Measurements from ENCODE around the gene OTUB1.

DNA sequence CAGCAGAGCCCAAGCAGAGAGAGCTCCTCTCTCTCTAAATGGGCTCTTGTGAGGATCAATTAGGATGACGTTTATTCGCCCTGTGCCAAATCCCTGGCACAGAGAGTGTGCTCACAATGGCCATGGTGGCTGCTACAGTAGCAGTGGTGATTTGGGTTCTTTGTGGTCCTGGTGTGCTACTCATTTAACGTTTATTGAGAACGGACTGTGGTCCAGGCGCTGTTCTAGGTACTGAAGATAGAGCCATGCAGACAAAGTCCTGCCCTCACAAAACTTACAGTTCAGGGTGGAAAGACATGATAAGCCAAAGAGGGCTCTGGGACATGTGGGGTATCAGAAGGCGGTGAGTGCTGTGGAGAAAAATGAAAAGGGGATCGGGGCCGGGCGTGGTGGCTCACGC, 5.3 kb downstream of the OTUB1 start:
- TF ChIP-seq POLR2AphosphoS5 (IDR thresholded peaks at IDR 0.05; ENCODE audit: low read depth, low read length): no peak
- TF ChIP-seq, protein P1, sequence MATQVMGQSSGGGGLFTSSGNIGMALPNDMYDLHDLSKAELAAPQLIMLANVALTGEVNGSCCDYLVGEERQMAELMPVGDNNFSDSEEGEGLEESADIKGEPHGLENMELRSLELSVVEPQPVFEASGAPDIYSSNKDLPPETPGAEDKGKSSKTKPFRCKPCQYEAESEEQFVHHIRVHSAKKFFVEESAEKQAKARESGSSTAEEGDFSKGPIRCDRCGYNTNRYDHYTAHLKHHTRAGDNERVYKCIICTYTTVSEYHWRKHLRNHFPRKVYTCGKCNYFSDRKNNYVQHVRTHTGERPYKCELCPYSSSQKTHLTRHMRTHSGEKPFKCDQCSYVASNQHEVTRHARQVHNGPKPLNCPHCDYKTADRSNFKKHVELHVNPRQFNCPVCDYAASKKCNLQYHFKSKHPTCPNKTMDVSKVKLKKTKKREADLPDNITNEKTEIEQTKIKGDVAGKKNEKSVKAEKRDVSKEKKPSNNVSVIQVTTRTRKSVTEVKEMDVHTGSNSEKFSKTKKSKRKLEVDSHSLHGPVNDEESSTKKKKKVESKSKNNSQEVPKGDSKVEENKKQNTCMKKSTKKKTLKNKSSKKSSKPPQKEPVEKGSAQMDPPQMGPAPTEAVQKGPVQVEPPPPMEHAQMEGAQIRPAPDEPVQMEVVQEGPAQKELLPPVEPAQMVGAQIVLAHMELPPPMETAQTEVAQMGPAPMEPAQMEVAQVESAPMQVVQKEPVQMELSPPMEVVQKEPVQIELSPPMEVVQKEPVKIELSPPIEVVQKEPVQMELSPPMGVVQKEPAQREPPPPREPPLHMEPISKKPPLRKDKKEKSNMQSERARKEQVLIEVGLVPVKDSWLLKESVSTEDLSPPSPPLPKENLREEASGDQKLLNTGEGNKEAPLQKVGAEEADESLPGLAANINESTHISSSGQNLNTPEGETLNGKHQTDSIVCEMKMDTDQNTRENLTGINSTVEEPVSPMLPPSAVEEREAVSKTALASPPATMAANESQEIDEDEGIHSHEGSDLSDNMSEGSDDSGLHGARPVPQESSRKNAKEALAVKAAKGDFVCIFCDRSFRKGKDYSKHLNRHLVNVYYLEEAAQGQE (IDR thresholded peaks at IDR 0.05; ENCODE audit: insufficient read depth in 1 of 2, low read depth in 2 of 2, low read length in 2 of 2): peak in 1 of 2 experiments; percentile 82; a peak in 2 of 4 replicates

Data from PFSK-1 (cell line).